Spleen (tissue), 11 donors: Measurements from ENCODE around the gene DFFA. TPM values are rescaled to one million over a fixed set of nuclear protein-coding genes. Genes with fewer than 3 reads are reported as not detected.

Experiments
- DNase-seq: peaks from one replicate; pipeline ENCODE4 v3.0.0-alpha.2; 2020
- H3K27ac ChIP-seq, 8 donors: fragments of 200-600 bp; sonication (generic) in 7 of 8; 1 replicate in 4 of 8; 2 replicates in 4 of 8; pipeline versions ENCODE4 v1.5.0 to v1.8.0; 2016 to 2021; ENCODE audit warnings: inconsistent platforms in 4 of 8, mild to moderate bottlenecking in 4 of 8, moderate library complexity in 1 of 8
- H3K27me3 ChIP-seq, 7 donors: fragments of 200-600 bp; sonication (generic) in 6 of 7; replicated peaks in 1 of 7; 1 replicate in 4 of 7; 2 replicates in 3 of 7; pipeline versions ENCODE4 v1.5.0 to v1.8.0; 2016 to 2021; ENCODE audit warnings: inconsistent platforms in 3 of 7, mild to moderate bottlenecking in 1 of 7
- H3K36me3 ChIP-seq, 6 donors: fragments of 200-600 bp; sonication (generic) in 5 of 6; 1 replicate in 4 of 6; 2 replicates in 2 of 6; pipeline versions ENCODE4 v1.5.0 to v1.8.0; 2016 to 2021; ENCODE audit warnings: inconsistent platforms in 2 of 6
- H3K4me1 ChIP-seq, 6 donors: fragments of 200-600 bp; sonication (generic) in 5 of 6; 1 replicate in 3 of 6; 2 replicates in 3 of 6; pipeline versions ENCODE4 v1.5.0 to v1.8.0; 2016 to 2021; ENCODE audit warnings: inconsistent platforms in 3 of 6
- H3K4me3 ChIP-seq, 8 donors: fragments of 200-600 bp; sonication (generic) in 7 of 8; 1 replicate in 4 of 8; 2 replicates in 4 of 8; pipeline versions ENCODE4 v1.5.0 to v1.8.0; 2016 to 2021; ENCODE audit warnings: inconsistent platforms in 4 of 8, mild to moderate bottlenecking in 4 of 8, moderate library complexity in 2 of 8
- H3K9me3 ChIP-seq, 8 donors: fragments of 200-600 bp; sonication (generic) in 7 of 8; 1 replicate in 4 of 8; 2 replicates in 4 of 8; pipeline versions ENCODE4 v1.5.0 to v1.8.0; 2016 to 2021; ENCODE audit warnings: inconsistent platforms in 4 of 8
- POLR2A ChIP-seq, 3 donors: fragments of 450-650 bp; IDR thresholded peaks; one replicate each; pipeline ENCODE4 v1.5.1; 2017; ENCODE audit warnings: antibody characterized with exemption in 3 of 3, mild to moderate bottlenecking in 1 of 3
- POLR2AphosphoS5 ChIP-seq, 3 donors: sonication (generic); formaldehyde crosslinking; IDR thresholded peaks; one replicate each; pipeline ENCODE4 v1.5.1; 2017; ENCODE audit warnings: antibody characterized with exemption in 3 of 3
- WGBS, 5 donors: extraction: QIAGEN DNeasy Blood & Tissue Kit in 3 of 5; methylation state at CpG; one replicate each; pipeline versions ENCODE4 v1.1.5 to v1.1.7; 2013 to 2018; 5-methylcytosine and 5-hydroxymethylcytosine counted together
- intact Hi-C: fragments of 100-400 bp; cut with DNase I; formaldehyde crosslinking; loops from one replicate; pipeline ENCODE4 v1.15.0; 2023; ENCODE audit warnings: low total_unique reads
- polyA plus RNA-seq, 3 donors: library from polyadenylated mRNA; stranded (reverse); fragments of 200-250 nt; gene quantifications; one replicate each; pipeline ENCODE4 v1.2.1, GENCODE V29; 2013
- total RNA-seq, 7 donors: library from RNA; depleted of rRNA in 3 of 7; stranded (reverse); fragments of >200 nt in 3 of 7; fragmentation: NEBNext Ultra II Directional in 4 of 7; extraction: Animal tissue kit (Norgen Biotek cat#: 25700) in 4 of 7; gene quantifications; one replicate each; pipeline versions ENCODE4 v1.1.0 to v1.2.1, GENCODE V29; 2016 to 2021
- TF ChIP-seq, protein P1 (sequence below), 11 experiments: fragments of 200-600 bp in 7 of 11; fragments of 450-650 bp in 4 of 11; sonication (generic) in 4 of 11; IDR thresholded peaks in 8 of 11; conservative IDR thresholded peaks in 3 of 11; 1 replicate in 7 of 11; 2 replicates in 4 of 11; pipeline versions ENCODE4 v1.4.0 to v1.8.0; 2016 to 2021; ENCODE audit warnings: antibody characterized with exemption in 11 of 11, inconsistent platforms in 4 of 11, mild to moderate bottlenecking in 1 of 11
- donor health status: healthy with polysubstance abuse.
- donor health status: DM: no; HTN: no; CAD: no; lungs with moderate emphysema.
- donor health status: DM: no; HTN: no; CAD: no.
- donor health status: Bipolar disorder and iron deficiency.
- donor health status: healthy.
- donor health status: DM: no; HTN: no; CAD: no.
- donor health status: DM: yes; HTN: yes; CAD: no.

DFFA gene
- total and polyA plus RNA-seq, 10 donors: 7.2 to 30.1 (median 21.4) TPM

DNA sequence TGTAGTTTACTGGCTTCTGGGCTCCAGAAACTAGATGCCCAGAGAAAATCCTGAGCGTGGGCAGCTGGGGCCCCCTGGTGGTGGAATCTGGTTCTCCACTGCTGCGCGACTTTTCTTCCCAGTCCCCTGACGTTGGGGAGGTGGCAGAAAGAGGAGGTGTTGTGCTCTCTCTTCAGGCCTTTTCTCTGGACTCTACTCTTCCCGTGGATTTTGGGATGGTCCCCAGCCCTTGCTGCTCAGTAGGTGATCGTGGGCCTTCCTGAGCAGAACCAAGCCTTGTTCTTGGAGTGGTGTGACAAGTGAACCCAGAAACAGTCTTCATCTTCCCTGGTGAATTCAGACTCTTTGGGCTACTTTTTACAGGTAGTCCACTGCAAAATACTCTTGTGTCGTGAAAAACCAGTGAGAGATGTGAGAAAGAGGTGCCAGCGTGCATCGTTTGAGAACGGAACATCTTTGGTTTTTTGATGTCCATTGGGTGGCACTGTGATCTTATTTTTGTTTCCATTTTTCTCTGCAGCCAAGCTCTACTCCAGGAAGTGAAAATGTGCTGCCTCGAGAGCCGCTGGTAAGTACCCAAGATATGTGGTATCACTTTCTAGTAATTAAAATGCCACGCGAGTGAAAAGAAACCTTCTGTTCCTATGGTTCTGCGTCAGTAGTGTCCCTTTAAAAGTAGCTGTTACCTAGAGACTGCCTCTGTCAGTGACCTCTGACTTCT is 22.6 kb upstream of the DFFA start:
- H3K27ac ChIP-seq: peak overlapping the region; percentile 17 to 83 (median 78)
- H3K27me3 ChIP-seq: no peaks in the 10 kb centered on the region
- 1 to 3% (median 2%) methylated on average over 15 of the region's 15 CpGs for WGBS, 5 donors
- TF ChIP-seq, protein P1, sequence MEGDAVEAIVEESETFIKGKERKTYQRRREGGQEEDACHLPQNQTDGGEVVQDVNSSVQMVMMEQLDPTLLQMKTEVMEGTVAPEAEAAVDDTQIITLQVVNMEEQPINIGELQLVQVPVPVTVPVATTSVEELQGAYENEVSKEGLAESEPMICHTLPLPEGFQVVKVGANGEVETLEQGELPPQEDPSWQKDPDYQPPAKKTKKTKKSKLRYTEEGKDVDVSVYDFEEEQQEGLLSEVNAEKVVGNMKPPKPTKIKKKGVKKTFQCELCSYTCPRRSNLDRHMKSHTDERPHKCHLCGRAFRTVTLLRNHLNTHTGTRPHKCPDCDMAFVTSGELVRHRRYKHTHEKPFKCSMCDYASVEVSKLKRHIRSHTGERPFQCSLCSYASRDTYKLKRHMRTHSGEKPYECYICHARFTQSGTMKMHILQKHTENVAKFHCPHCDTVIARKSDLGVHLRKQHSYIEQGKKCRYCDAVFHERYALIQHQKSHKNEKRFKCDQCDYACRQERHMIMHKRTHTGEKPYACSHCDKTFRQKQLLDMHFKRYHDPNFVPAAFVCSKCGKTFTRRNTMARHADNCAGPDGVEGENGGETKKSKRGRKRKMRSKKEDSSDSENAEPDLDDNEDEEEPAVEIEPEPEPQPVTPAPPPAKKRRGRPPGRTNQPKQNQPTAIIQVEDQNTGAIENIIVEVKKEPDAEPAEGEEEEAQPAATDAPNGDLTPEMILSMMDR (IDR thresholded peaks at IDR 0.05 in 8 of 11, conservative IDR thresholded peaks at IDR 0.05 in 3 of 11): peak; percentile 72 to 96 (median 88)
- TF ChIP-seq POLR2AphosphoS5 (IDR thresholded peaks at IDR 0.05): no peak
- peak overlapping the region in 6 of 8 donors; percentile 27 to 62 (median 36) for H3K4me3 ChIP-seq
- intact Hi-C loops: loop anchor here (5.0 kb wide), 1 partner anchor 63 kb away; the partner anchor contains the start of gene CENPS
- H3K9me3 ChIP-seq: no peaks in the 10 kb centered on the region
- H3K36me3 ChIP-seq: peaks cover 0 to 30% (median 0%) of the 10 kb centered on the region in 6 donors
- peaks cover 12 to 35% (median 20%) of the 10 kb centered on the region in 6 donors for H3K4me1 ChIP-seq
- DNase-seq: peak; percentile 93

DNA sequence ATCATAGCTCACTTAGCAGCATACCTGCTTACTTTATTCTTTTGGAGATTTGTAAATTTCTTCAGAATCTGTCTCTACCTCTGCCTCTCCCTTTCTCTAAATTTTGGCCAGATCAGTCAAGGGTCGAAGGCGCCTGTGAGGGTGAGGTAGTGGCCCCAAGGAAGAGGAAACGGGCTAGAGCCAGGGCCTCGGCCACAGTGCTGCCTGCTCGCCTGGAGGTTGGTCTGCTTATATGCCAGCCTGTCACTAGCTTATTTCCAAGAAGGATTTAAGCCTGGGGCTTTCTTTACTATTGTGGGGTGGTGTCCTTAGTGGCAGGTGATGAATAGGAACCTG is 22.1 kb upstream of the DFFA start:
- TF ChIP-seq, protein P1 (IDR thresholded peaks at IDR 0.05 in 8 of 11, conservative IDR thresholded peaks at IDR 0.05 in 3 of 11): no peak
- no peak for TF ChIP-seq POLR2A (IDR thresholded peaks at IDR 0.05)
- TF ChIP-seq POLR2AphosphoS5 (IDR thresholded peaks at IDR 0.05): no peak
- intact Hi-C loops: loop anchor here (5.0 kb wide), 1 partner anchor 62 kb away; the partner anchor contains the start of gene CENPS
- Histone ChIP-seq H3K4me3 (peak overlapping the region in 2 of 8 donors; percentile 44 to 62), H3K4me1 (peaks cover 12 to 40% (median 20%) of the 10 kb centered on the region in 6 donors), H3K36me3 (peaks cover 0 to 35% (median 0%) of the 10 kb centered on the region in 6 donors), H3K9me3 (no peaks in the 10 kb centered on the region), H3K27ac (peak overlapping the region in 4 of 8 donors; percentile 78 to 83 (median 79)), H3K27me3 (no peaks in the 10 kb centered on the region)
- 65 to 76% (median 70%) methylated on average over 5 of the region's 5 CpGs for WGBS, 5 donors
- DNase-seq: no peak

DNA sequence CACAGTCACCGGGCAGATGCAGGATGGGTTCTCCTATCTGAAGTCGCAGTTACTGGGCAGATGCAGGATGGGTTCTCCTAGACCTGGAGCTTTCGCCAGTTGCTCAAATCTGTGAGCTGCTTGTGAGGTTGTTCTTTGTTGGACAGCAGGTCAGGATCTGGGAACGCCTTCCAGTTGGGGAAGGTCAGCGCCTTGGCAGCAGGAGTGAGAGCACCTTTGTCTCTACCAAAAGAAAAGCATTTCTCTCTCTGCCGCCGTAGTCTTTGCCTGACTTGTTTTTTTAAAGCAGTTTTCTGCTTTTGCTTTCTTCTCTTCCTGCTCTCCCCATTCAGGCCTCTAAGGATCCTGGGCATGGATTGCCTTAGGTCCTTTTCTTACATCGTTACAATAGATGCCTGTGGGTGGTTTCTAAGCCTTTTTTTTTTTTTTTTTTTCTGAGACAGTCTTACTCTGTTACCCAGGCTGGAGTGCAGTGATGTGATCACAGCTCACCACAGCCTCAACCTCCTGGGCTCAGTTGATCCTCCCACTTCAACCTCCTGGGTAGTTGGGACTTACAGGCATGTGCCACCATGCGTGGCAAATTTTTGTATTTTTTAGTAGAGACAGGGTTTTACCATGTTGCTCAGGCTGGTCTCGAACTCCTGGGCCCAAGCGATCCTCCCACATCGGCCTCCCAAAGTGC is 18.1 kb upstream of the DFFA start:
- peaks cover 0 to 10% (median 8%) of the 10 kb centered on the region in 8 donors for H3K9me3 ChIP-seq
- H3K4me3 ChIP-seq: no peak overlapping the region
- 83 to 92% (median 89%) methylated on average over 12 of the region's 12 CpGs for WGBS, 5 donors
- H3K27me3 ChIP-seq: no peaks in the 10 kb centered on the region
- H3K36me3 ChIP-seq: peaks cover 0 to 24% (median 0%) of the 10 kb centered on the region in 6 donors
- intact Hi-C loops: loop anchor here (5.0 kb wide), 1 partner anchor 58 kb away; the partner anchor contains the start of gene CENPS
- H3K4me1 ChIP-seq: peaks cover 7 to 24% (median 13%) of the 10 kb centered on the region in 6 donors
- TF ChIP-seq POLR2A (IDR thresholded peaks at IDR 0.05) (no peak), POLR2AphosphoS5 (IDR thresholded peaks at IDR 0.05) (no peak)
- TF ChIP-seq, protein P1 (IDR thresholded peaks at IDR 0.05 in 8 of 11, conservative IDR thresholded peaks at IDR 0.05 in 3 of 11): no peak
- no peak for DNase-seq
- H3K27ac ChIP-seq: no peak overlapping the region
